Esophagus muscularis mucosa (tissue), 4 donors: ENCODE measurements around the gene SERPINB7.

Experiments used
- EP300 ChIP-seq: sonication (generic); formaldehyde crosslinking; IDR thresholded peaks from one replicate; pipeline ENCODE4 v1.6.1; 2017; ENCODE audit warnings: antibody characterized with exemption
- POLR2A ChIP-seq: fragments of 450-650 bp; IDR thresholded peaks from one replicate; pipeline ENCODE4 v1.6.1; 2017; ENCODE audit warnings: antibody characterized with exemption, moderate library complexity, mild to moderate bottlenecking, low read depth
- TF ChIP-seq, protein P1 (sequence below), 3 experiments: fragments of 200-600 bp in 2 of 3; fragments of 450-650 bp in 1 of 3; sonication (generic) in 2 of 3; IDR thresholded peaks; one replicate each; pipeline ENCODE4 v1.5.1; 2017 to 2019; ENCODE audit warnings: antibody characterized with exemption in 3 of 3, mild to moderate bottlenecking in 2 of 3, moderate library complexity in 1 of 3

DNA sequence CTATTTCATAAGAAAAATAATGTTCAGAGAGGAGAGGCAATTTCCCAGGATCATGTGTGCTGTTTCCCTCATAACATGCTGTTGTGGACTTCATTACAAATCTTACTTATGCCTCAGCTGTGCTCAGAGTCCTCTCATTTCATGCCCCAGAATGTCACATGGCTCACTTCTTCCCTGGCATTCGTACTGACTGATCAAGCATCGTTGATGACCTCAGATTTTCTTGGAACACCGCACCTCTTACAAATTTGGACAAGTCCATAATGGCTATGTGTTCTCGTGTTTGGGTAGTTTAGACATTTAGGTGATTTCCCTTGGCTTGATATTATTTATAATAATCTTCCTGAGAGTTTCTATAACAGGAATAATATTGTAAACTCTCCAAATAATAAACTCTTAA, 32.9 kb downstream of the SERPINB7 start:
- TF ChIP-seq EP300 (no peak), POLR2A (no peak)
- TF ChIP-seq, protein P1, sequence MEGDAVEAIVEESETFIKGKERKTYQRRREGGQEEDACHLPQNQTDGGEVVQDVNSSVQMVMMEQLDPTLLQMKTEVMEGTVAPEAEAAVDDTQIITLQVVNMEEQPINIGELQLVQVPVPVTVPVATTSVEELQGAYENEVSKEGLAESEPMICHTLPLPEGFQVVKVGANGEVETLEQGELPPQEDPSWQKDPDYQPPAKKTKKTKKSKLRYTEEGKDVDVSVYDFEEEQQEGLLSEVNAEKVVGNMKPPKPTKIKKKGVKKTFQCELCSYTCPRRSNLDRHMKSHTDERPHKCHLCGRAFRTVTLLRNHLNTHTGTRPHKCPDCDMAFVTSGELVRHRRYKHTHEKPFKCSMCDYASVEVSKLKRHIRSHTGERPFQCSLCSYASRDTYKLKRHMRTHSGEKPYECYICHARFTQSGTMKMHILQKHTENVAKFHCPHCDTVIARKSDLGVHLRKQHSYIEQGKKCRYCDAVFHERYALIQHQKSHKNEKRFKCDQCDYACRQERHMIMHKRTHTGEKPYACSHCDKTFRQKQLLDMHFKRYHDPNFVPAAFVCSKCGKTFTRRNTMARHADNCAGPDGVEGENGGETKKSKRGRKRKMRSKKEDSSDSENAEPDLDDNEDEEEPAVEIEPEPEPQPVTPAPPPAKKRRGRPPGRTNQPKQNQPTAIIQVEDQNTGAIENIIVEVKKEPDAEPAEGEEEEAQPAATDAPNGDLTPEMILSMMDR (IDR thresholded peaks at IDR 0.05), result no peak
